ENCODE measurements around the gene CRYBG2. TPM values are rescaled to one million over a fixed set of nuclear protein-coding genes. Genes with fewer than 3 reads are reported as not detected.
A peak's percentile ranks its signal among the peaks of the same experiment; 100 is the strongest.

The CRYBG2 gene
- total and polyA plus RNA-seq, 2 of the 13 experiments (the other 11 are each of a cell fraction or from before 2014, with no cell fraction given), result 1.3 to 2.9 TPM

DNA sequence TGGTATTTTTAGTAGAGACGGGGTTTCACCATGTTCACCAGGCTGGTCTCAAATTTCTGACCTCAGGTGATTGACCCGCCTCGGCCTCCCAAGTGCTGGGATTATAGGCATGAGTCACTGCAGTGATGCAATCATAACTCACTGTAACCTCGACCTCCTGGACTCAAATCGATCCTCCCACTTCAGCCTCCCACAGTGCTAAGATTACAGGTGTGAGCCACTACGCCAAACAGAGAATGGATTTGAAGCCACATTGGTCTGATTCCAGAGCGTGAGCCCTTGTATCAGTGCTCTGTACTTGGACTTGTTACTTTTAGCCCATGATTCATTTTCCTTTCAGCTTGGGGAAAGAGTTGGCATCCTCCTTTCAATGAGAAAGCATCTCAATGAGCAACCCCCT lies 33.5 kb upstream of the CRYBG2 start (continued):
- TF ChIP-seq ZNF746 (CRISPR knock-in tag; IDR thresholded peaks at IDR 0.05) (no peak), MEIS1 (CRISPR knock-in tag; IDR thresholded peaks at IDR 0.05; ENCODE audit: borderline replicate concordance) (no peak; the same call in 1 of the 2 replicates), ZNF562 (CRISPR knock-in tag; IDR thresholded peaks at IDR 0.05; ENCODE audit: borderline replicate concordance) (no peak), ZFP36L2 (CRISPR knock-in tag; IDR thresholded peaks at IDR 0.05) (no peak), ZNF12 (CRISPR knock-in tag; IDR thresholded peaks at IDR 0.05) (peak; percentile 54; the same call in 1 of the 2 replicates), PTBP1 (IDR thresholded peaks at IDR 0.05; ENCODE audit: low read depth, low read length, poor library complexity, severe bottlenecking) (no peak), KLF12 (CRISPR knock-in tag; IDR thresholded peaks at IDR 0.05; ENCODE audit: borderline replicate concordance) (no peak), SRSF4 (IDR thresholded peaks at IDR 0.05; ENCODE audit: low read depth, low read length, poor library complexity, severe bottlenecking) (no peak), ZNF619 (CRISPR knock-in tag; IDR thresholded peaks at IDR 0.05) (no peak), PHF20 (CRISPR knock-in tag; IDR thresholded peaks at IDR 0.05) (no peak), HNRNPL (IDR thresholded peaks at IDR 0.05; ENCODE audit: low read depth, low read length) (no peak), ZNF136 (CRISPR knock-in tag; IDR thresholded peaks at IDR 0.05; ENCODE audit: low read depth) (no peak), ZNF205 (CRISPR knock-in tag; IDR thresholded peaks at IDR 0.05) (peak; percentile 62; the same call in 1 of the 2 replicates), FOSL2 (CRISPR knock-in tag; IDR thresholded peaks at IDR 0.05) (peak; percentile 100), ZNF317 (CRISPR knock-in tag; IDR thresholded peaks at IDR 0.05) (peak; percentile 82), RFX3 (CRISPR knock-in tag; IDR thresholded peaks at IDR 0.05) (no peak), KDM5B (CRISPR knock-in tag; IDR thresholded peaks at IDR 0.05; ENCODE audit: borderline replicate concordance) (peak; percentile 55; the same call in 1 of the 2 replicates), BRCA1 (CRISPR knock-in tag; IDR thresholded peaks at IDR 0.05) (no peak), GABPA (IDR thresholded peaks at IDR 0.05; ENCODE audit: low read depth, low read length) (no peak), GABPA (CRISPR knock-in tag; IDR thresholded peaks at IDR 0.05; ENCODE audit: low read depth) (peak; percentile 54; the same call in 1 of the 2 replicates), ZFY (CRISPR knock-in tag; IDR thresholded peaks at IDR 0.05) (peak; percentile 21; the same call in 1 of the 2 replicates)
- TF ChIP-seq, protein P1, sequence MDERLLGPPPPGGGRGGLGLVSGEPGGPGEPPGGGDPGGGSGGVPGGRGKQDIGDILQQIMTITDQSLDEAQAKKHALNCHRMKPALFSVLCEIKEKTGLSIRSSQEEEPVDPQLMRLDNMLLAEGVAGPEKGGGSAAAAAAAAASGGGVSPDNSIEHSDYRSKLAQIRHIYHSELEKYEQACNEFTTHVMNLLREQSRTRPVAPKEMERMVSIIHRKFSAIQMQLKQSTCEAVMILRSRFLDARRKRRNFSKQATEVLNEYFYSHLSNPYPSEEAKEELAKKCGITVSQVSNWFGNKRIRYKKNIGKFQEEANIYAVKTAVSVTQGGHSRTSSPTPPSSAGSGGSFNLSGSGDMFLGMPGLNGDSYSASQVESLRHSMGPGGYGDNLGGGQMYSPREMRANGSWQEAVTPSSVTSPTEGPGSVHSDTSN (CRISPR knock-in tag; IDR thresholded peaks at IDR 0.05), result no peak
- TF ChIP-seq, protein P2, sequence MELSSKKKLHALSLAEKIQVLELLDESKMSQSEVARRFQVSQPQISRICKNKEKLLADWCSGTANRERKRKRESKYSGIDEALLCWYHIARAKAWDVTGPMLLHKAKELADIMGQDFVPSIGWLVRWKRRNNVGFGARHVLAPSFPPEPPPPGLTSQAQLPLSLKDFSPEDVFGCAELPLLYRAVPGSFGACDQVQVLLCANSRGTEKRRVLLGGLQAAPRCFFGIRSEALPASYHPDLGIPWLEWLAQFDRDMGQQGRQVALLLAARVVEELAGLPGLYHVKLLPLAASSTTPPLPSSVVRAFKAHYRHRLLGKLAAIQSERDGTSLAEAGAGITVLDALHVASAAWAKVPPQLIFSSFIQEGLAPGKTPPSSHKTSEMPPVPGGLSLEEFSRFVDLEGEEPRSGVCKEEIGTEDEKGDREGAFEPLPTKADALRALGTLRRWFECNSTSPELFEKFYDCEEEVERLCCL (CRISPR knock-in tag; IDR thresholded peaks at IDR 0.05; ENCODE audit: borderline replicate concordance), result no peak
- TF ChIP-seq, protein P3, sequence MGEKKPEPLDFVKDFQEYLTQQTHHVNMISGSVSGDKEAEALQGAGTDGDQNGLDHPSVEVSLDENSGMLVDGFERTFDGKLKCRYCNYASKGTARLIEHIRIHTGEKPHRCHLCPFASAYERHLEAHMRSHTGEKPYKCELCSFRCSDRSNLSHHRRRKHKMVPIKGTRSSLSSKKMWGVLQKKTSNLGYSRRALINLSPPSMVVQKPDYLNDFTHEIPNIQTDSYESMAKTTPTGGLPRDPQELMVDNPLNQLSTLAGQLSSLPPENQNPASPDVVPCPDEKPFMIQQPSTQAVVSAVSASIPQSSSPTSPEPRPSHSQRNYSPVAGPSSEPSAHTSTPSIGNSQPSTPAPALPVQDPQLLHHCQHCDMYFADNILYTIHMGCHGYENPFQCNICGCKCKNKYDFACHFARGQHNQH (CRISPR knock-in tag; IDR thresholded peaks at IDR 0.05), result peak; percentile 73; the same call in 1 of the 2 replicates
- TF ChIP-seq, protein P4, sequence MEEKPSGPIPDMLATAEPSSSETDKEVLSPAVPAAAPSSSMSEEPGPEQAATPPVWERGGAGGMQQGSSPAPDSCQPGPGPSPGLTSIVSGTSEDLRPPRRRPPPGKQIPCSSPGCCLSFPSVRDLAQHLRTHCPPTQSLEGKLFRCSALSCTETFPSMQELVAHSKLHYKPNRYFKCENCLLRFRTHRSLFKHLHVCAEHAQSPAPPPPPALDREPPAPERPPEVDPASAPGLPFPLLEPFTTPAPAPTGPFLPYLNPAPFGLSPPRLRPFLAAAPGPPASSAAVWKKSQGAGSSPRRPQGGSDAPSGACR (CRISPR knock-in tag; IDR thresholded peaks at IDR 0.05), result no peak
- TF ChIP-seq, protein P5, sequence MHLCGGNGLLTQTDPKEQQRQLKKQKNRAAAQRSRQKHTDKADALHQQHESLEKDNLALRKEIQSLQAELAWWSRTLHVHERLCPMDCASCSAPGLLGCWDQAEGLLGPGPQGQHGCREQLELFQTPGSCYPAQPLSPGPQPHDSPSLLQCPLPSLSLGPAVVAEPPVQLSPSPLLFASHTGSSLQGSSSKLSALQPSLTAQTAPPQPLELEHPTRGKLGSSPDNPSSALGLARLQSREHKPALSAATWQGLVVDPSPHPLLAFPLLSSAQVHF (CRISPR knock-in tag; IDR thresholded peaks at IDR 0.05), result no peak
- TF ChIP-seq, protein P6, sequence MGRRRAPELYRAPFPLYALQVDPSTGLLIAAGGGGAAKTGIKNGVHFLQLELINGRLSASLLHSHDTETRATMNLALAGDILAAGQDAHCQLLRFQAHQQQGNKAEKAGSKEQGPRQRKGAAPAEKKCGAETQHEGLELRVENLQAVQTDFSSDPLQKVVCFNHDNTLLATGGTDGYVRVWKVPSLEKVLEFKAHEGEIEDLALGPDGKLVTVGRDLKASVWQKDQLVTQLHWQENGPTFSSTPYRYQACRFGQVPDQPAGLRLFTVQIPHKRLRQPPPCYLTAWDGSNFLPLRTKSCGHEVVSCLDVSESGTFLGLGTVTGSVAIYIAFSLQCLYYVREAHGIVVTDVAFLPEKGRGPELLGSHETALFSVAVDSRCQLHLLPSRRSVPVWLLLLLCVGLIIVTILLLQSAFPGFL (CRISPR knock-in tag; IDR thresholded peaks at IDR 0.05), result no peak
